ENCODE data around the gene WIZ.

DNA sequence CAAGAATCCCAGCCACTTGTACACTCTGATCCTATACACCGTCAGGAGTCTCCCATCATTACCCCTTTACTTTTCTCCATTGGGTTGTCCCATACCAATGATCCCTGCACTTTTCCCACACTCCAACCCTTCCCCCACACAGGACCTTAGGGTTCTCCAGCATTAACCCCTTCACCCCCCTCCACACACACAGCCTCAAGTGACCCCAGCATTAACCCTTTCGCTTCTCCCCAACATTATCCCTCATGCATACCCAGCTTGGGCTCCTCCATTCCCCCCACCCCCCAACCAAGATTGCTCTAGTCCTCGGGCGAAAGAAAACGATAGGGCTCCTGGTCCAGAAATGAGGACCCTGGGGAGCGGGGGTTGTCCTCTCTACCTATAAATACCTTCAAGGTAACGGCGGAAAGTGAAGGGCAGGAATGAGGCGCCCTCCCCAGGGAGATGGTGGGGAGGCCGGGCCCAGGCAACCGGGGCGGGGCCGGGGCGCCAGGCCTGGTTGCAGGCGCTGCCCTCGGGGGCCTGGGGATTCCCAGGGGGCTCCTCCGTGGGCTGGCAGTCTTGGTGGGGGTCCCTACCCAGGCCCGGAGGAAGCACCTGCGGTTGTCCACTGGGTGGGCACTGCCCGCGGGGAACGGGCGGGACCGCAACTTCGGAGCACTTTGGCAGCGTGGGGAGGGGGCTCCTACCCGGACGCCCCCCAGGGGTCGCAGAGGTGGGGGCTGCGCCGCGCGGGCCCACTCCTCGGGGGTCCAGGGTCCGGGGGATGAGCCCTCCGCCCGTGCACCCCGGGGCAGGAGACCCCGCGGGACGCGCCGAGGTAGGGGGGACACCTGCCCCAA, 757 bp downstream of the WIZ start:
- no peak for TF ChIP-seq POLR2A (IDR thresholded peaks at IDR 0.05)
- TF ChIP-seq, protein P1, sequence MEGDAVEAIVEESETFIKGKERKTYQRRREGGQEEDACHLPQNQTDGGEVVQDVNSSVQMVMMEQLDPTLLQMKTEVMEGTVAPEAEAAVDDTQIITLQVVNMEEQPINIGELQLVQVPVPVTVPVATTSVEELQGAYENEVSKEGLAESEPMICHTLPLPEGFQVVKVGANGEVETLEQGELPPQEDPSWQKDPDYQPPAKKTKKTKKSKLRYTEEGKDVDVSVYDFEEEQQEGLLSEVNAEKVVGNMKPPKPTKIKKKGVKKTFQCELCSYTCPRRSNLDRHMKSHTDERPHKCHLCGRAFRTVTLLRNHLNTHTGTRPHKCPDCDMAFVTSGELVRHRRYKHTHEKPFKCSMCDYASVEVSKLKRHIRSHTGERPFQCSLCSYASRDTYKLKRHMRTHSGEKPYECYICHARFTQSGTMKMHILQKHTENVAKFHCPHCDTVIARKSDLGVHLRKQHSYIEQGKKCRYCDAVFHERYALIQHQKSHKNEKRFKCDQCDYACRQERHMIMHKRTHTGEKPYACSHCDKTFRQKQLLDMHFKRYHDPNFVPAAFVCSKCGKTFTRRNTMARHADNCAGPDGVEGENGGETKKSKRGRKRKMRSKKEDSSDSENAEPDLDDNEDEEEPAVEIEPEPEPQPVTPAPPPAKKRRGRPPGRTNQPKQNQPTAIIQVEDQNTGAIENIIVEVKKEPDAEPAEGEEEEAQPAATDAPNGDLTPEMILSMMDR (IDR thresholded peaks at IDR 0.05): no peak
